ENCODE results near the gene MFSD6. TPM values are rescaled to one million over a fixed set of nuclear protein-coding genes. Genes with fewer than 3 reads are reported as not detected.

The MFSD6 gene
- total RNA-seq, 4 donors from 2014 or later = 81.2 to 157 (median 133) TPM

DNA sequence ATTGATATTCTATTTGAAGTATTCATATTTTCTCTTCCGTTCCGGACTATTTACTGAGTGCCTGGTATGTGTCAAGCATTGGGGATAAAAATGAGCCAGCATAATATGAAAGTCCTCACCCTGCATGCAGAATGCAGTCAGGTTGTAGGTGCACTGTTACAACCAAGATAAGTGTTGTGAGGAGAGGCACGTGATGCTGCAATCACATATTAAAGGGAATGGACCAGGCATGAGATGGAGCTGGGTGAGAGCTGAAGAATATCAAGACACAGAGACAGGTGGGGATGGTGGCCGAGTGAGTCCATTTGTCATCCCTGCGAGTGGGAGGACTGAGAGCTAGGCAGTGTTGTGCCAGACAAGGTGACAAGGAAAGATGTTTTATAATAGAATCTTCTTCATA is 52.3 kb downstream of the MFSD6 start:
- TF ChIP-seq, protein P1, sequence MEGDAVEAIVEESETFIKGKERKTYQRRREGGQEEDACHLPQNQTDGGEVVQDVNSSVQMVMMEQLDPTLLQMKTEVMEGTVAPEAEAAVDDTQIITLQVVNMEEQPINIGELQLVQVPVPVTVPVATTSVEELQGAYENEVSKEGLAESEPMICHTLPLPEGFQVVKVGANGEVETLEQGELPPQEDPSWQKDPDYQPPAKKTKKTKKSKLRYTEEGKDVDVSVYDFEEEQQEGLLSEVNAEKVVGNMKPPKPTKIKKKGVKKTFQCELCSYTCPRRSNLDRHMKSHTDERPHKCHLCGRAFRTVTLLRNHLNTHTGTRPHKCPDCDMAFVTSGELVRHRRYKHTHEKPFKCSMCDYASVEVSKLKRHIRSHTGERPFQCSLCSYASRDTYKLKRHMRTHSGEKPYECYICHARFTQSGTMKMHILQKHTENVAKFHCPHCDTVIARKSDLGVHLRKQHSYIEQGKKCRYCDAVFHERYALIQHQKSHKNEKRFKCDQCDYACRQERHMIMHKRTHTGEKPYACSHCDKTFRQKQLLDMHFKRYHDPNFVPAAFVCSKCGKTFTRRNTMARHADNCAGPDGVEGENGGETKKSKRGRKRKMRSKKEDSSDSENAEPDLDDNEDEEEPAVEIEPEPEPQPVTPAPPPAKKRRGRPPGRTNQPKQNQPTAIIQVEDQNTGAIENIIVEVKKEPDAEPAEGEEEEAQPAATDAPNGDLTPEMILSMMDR (IDR thresholded peaks at IDR 0.05) = no peak
- TF ChIP-seq POLR2A (IDR thresholded peaks at IDR 0.05) = no peak
- Histone ChIP-seq H3K9me3 (no peaks in the 10 kb centered on the region), H3K36me3 (peaks cover 0 to 18% (median 0%) of the 10 kb centered on the region in 3 donors), H3K4me1 (peaks cover 0 to 9% (median 0%) of the 10 kb centered on the region in 3 donors), H3K27ac (no peak overlapping the region), H3K4me3 (no peak overlapping the region), H3K27me3 (no peaks in the 10 kb centered on the region)
- no peak for DNase-seq
- WGBS, 2 donors = 86 to 88% methylated on average over 5 of the region's 5 CpGs
- intact Hi-C loops (cut with DNase I) = no loop called here

DNA sequence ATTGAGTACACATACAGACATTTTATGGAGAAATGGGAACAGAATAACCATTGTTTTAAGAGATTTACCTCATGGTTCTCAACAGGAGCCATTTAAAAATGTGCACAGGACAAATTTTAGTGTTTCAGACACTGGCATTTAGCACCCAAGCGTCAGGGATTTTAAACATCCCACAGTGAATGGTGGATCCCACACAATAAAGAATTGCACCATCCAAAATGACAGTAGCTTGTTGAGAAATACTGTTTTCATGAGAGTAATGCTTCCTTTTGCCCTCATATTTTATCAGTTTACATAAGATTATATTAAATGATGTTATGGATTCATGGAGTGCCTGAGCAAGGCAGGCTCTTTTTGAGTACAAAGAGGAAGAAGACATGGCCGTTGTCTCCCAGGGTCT is 54.0 kb downstream of the MFSD6 start:
- Histone ChIP-seq H3K4me3 (no peak overlapping the region), H3K36me3 (peaks cover 0 to 5% (median 0%) of the 10 kb centered on the region in 3 donors), H3K27ac (no peak overlapping the region), H3K4me1 (peaks cover 3 to 14% (median 6%) of the 10 kb centered on the region in 3 donors), H3K9me3 (no peaks in the 10 kb centered on the region), H3K27me3 (no peaks in the 10 kb centered on the region)
- DNase-seq = no peak
- WGBS, 2 donors = 84 to 96% methylated on average over 2 of the region's 2 CpGs
- intact Hi-C loops (cut with DNase I) = no loop called here
- TF ChIP-seq, protein P1 (IDR thresholded peaks at IDR 0.05) = no peak
- no peak for TF ChIP-seq POLR2A (IDR thresholded peaks at IDR 0.05)

DNA sequence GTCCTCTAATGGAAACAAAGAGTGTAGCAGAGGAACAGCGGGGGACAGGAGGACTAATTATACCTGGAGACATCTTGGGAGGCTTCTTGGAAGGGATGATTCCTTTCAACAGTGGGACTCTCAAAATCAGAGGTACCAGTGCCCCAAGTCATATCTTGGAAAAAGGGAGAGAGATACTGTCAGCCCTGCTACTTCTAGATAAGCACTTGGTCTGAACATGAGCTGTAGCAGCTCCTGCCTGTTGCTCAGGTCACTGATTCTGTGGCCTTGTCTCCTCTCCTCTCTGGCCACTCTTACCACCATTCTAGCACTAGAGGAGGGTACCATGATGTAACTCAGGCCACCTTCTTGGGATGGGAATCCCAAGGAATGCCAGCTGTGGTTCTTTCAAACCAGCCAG is 54.5 kb downstream of the MFSD6 start:
- Histone ChIP-seq H3K4me3 (no peak overlapping the region), H3K27me3 (no peaks in the 10 kb centered on the region), H3K9me3 (no peaks in the 10 kb centered on the region), H3K36me3 (peaks cover 0 to under 1% (median 0%) of the 10 kb centered on the region in 3 donors), H3K4me1 (peaks cover 7 to 17% (median 10%) of the 10 kb centered on the region in 3 donors), H3K27ac (no peak overlapping the region)
- no peak for DNase-seq
- intact Hi-C loops (cut with DNase I) = no loop called here
- TF ChIP-seq POLR2A (IDR thresholded peaks at IDR 0.05) = no peak
- TF ChIP-seq, protein P1 (IDR thresholded peaks at IDR 0.05) = no peak
- 86 to 100% methylated on average over 1 of the region's 1 CpG for WGBS, 2 donors

DNA sequence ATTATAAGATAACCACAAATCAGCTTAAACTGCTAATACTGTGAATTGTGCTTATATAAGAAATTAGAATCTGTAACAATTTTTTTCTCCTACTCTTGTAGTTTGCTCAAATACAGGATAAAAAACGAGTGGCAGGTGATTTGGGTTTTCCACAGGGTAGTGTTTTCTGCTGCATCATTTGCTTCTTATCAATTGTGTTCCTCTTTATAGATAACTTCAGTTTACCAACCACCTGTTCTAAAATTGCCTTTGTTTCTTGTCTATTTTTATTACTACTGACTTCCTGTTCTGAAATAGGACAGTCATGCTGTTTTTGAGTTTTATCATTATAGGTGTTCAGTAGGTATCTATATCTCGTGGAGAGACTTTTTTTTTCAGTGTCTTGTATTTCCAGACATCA is 56.9 kb downstream of the MFSD6 start:
- Histone ChIP-seq H3K4me3 (no peak overlapping the region), H3K27me3 (no peaks in the 10 kb centered on the region), H3K27ac (no peak overlapping the region), H3K36me3 (no peaks in the 10 kb centered on the region), H3K4me1 (peaks cover 22 to 42% (median 32%) of the 10 kb centered on the region in 3 donors), H3K9me3 (no peaks in the 10 kb centered on the region)
- intact Hi-C loops (cut with DNase I) = no loop called here
- no peak for TF ChIP-seq POLR2A (IDR thresholded peaks at IDR 0.05)
- TF ChIP-seq, protein P1 (IDR thresholded peaks at IDR 0.05) = no peak
- WGBS, 2 donors = 65 to 69% methylated on average over 2 of the region's 2 CpGs
- no peak for DNase-seq

DNA sequence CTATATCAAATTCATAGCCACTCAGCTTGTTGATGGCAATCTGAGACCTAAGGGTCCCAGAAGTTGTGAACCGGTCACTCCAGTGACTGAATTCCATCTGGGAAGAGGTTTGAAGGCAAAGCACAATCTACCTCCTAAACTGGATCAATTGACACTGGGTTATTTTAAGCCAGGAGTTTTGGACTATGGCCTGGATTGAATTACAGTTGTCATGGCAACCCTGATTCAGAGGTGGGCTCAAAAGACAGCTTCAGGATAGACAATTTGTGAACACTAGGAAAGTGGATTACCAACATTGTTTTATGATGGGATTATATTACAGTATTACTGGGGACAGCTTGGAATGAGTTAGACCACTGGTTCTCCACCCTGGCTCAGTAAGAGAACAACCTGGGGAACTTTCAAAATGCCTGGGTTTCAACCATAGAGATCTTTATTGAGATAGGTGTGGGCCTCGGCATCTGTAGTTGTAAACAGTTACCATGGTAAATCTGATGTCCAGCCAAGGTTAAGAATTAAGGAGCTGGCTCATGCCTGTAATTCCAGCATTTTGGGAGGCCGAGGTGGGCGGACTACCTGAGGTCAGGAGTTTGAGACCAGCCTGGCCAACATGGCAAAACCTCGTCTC is 58.8 kb downstream of the MFSD6 start:
- TF ChIP-seq, protein P1 (IDR thresholded peaks at IDR 0.05) = no peak
- no peak for TF ChIP-seq POLR2A (IDR thresholded peaks at IDR 0.05)
- intact Hi-C loops (cut with DNase I) = no loop called here
- DNase-seq = no peak
- Histone ChIP-seq H3K36me3 (peaks cover 6 to 12% (median 8%) of the 10 kb centered on the region in 3 donors), H3K9me3 (no peaks in the 10 kb centered on the region), H3K27me3 (no peaks in the 10 kb centered on the region), H3K27ac (peak overlapping the region; percentile 70 to 86 (median 78)), H3K4me3 (peak overlapping the region in 1 of 4 donors; percentile 4), H3K4me1 (peaks cover 22 to 50% (median 32%) of the 10 kb centered on the region in 3 donors)
- 51 to 68% methylated on average over 3 to 5 of the region's 5 CpGs for WGBS, 2 donors

Measured in esophagus squamous epithelium (tissue), 5 donors.